DND-41 (cell line): ENCODE measurements around the gene CTNNA3.

ENCODE experiments used
- ATAC-seq: fragments of 200-7000 bp; cut with Tn5 transposase; 3 replicates; pipeline ENCODE4 v1.9.1; 2021; ENCODE audit warnings: low read depth; ENCODE audit not compliant: insufficient read depth
- DNase-seq: peaks from one replicate; pipeline ENCODE4 v3.0.0-alpha.2; 2020
- H2AFZ ChIP-seq: 2 replicates; pipeline ENCODE4 v1.6.0; 2012; ENCODE audit warnings: low read depth, low read length
- H3K27ac ChIP-seq: 2 replicates; pipeline ENCODE4 v1.5.1; 2012; ENCODE audit warnings: low read length, inconsistent platforms
- H3K27me3 ChIP-seq: fragments of 200-600 bp; sonication (generic); 2 replicates; pipeline ENCODE4 v1.6.0; 2012; ENCODE audit warnings: low read length, mild to moderate bottlenecking, inconsistent platforms; ENCODE audit not compliant: insufficient read depth, poor library complexity
- H3K36me3 ChIP-seq: 2 replicates; pipeline ENCODE4 v1.5.1; 2012; ENCODE audit warnings: low read length, inconsistent platforms; ENCODE audit not compliant: insufficient read depth
- H3K4me1 ChIP-seq: 2 replicates; pipeline ENCODE4 v1.5.1; 2012; ENCODE audit warnings: mild to moderate bottlenecking, low read length; ENCODE audit not compliant: insufficient read depth
- H3K4me2 ChIP-seq: 2 replicates; pipeline ENCODE4 v1.6.0; 2012; ENCODE audit warnings: mild to moderate bottlenecking, moderate library complexity, low read length, inconsistent platforms; ENCODE audit not compliant: insufficient read depth
- H3K4me3 ChIP-seq, 2 experiments: fragments of 200-600 bp in 1 of 2; shearing (Covaris generic) in 1 of 2; 2 replicates each; pipeline ENCODE4 v1.5.1; 2012 to 2016; ENCODE audit warnings: inconsistent platforms in 2 of 2, low read length in 2 of 2, mild to moderate bottlenecking in 2 of 2, low read depth in 1 of 2, moderate library complexity in 1 of 2
- H3K79me2 ChIP-seq: 2 replicates; pipeline ENCODE4 v1.6.0; 2012; ENCODE audit warnings: low read length, inconsistent platforms; ENCODE audit not compliant: insufficient read depth
- H3K9ac ChIP-seq: 2 replicates; pipeline ENCODE4 v1.6.0; 2012; ENCODE audit warnings: low read depth, mild to moderate bottlenecking, inconsistent platforms, low read length, moderate library complexity
- H3K9me3 ChIP-seq: 2 replicates; pipeline ENCODE4 v1.5.1; 2012; ENCODE audit warnings: low read length, moderate library complexity, mild to moderate bottlenecking, inconsistent platforms; ENCODE audit not compliant: insufficient read depth, severe bottlenecking
- H4K20me1 ChIP-seq: 2 replicates; pipeline ENCODE4 v1.6.0; 2012; ENCODE audit warnings: low read length; ENCODE audit not compliant: insufficient read depth
- EZH2 ChIP-seq: IDR thresholded peaks from 3 replicates; pipeline ENCODE4 v1.6.1; 2012; ENCODE audit warnings: borderline replicate concordance, low read depth, mild to moderate bottlenecking, moderate library complexity, low read length, inconsistent platforms; ENCODE audit not compliant: severe bottlenecking
- TF ChIP-seq, protein P1 (sequence below): IDR thresholded peaks from 2 replicates; pipeline ENCODE4 v1.5.1; 2012; ENCODE audit warnings: borderline replicate concordance, low read length, moderate library complexity, mild to moderate bottlenecking; ENCODE audit not compliant: poor library complexity, severe bottlenecking; ENCODE audit errors: extremely low read depth

Gene CTNNA3

GRCh38 chr10:66318761-66319160, 1377.2 kb downstream of the CTNNA3 start:
- ATAC-seq (no peak), DNase-seq (no peak)
- Histone ChIP-seq H3K36me3 (no peaks in the 10 kb centered on the region), H3K27ac (no peak overlapping the region), H3K9me3 (no peaks in the 10 kb centered on the region), H3K9ac (no peak overlapping the region), H3K27me3 (no peaks in the 10 kb centered on the region), H3K4me1 (no peaks in the 10 kb centered on the region), H3K4me3 (no peak overlapping the region), H3K4me2 (no peak overlapping the region), H4K20me1 (no peaks in the 10 kb centered on the region), H3K79me2 (no peaks in the 10 kb centered on the region), H2AFZ (no peak overlapping the region)
- TF ChIP-seq EZH2, result no peak
- TF ChIP-seq, protein P1, sequence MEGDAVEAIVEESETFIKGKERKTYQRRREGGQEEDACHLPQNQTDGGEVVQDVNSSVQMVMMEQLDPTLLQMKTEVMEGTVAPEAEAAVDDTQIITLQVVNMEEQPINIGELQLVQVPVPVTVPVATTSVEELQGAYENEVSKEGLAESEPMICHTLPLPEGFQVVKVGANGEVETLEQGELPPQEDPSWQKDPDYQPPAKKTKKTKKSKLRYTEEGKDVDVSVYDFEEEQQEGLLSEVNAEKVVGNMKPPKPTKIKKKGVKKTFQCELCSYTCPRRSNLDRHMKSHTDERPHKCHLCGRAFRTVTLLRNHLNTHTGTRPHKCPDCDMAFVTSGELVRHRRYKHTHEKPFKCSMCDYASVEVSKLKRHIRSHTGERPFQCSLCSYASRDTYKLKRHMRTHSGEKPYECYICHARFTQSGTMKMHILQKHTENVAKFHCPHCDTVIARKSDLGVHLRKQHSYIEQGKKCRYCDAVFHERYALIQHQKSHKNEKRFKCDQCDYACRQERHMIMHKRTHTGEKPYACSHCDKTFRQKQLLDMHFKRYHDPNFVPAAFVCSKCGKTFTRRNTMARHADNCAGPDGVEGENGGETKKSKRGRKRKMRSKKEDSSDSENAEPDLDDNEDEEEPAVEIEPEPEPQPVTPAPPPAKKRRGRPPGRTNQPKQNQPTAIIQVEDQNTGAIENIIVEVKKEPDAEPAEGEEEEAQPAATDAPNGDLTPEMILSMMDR, result no peak

DNA sequence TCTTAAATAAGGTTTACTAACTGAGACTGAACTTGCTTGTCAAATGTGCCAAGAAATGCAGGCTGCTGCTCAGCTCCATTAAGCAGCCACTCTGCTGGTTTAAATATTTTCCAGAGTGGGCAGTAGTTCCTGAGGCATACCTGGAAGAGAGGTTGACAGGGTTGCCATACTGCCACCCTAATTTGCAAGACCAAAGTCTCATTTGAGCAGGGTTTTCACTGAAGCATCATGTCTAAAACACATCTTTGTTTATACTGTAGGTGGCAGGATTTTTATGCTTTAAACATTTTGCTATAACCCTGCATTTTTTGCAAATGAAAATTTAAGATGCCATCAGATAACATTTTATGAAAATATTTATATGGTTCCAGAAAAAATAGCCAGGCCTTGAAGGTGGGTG, 1388.2 kb downstream of the CTNNA3 start:
- no peaks in the 10 kb centered on the region for H3K4me1 ChIP-seq
- no peak overlapping the region for H3K4me2 ChIP-seq
- H3K27ac ChIP-seq, result no peak overlapping the region
- H3K79me2 ChIP-seq, result no peaks in the 10 kb centered on the region
- H3K36me3 ChIP-seq, result no peaks in the 10 kb centered on the region
- no peaks in the 10 kb centered on the region for H3K9me3 ChIP-seq
- no peak for DNase-seq
- H2AFZ ChIP-seq, result no peak overlapping the region
- ATAC-seq, result no peak
- H3K4me3 ChIP-seq, result no peak overlapping the region
- H3K27me3 ChIP-seq, result no peaks in the 10 kb centered on the region
- TF ChIP-seq EZH2, result no peak
- TF ChIP-seq, protein P1, result no peak
- no peak overlapping the region for H3K9ac ChIP-seq
- no peaks in the 10 kb centered on the region for H4K20me1 ChIP-seq

- TF ChIP-seq, protein P1, result no peak
- no peak for TF ChIP-seq EZH2
- no peaks in the 10 kb centered on the region for H3K9me3 ChIP-seq
- H3K36me3 ChIP-seq, result no peaks in the 10 kb centered on the region
- H3K27ac ChIP-seq, result no peak overlapping the region
- H3K27me3 ChIP-seq, result no peaks in the 10 kb centered on the region
- H3K4me2 ChIP-seq, result no peak overlapping the region
- no peak overlapping the region for H3K9ac ChIP-seq
- no peak for ATAC-seq
- no peaks in the 10 kb centered on the region for H3K79me2 ChIP-seq
- H4K20me1 ChIP-seq, result no peaks in the 10 kb centered on the region
- H3K4me1 ChIP-seq, result no peaks in the 10 kb centered on the region
- H2AFZ ChIP-seq, result no peak overlapping the region
- H3K4me3 ChIP-seq, result no peak overlapping the region
- no peak for DNase-seq
Measured at GRCh38 chr10:66301078-66301477, 1394.9 kb downstream of the CTNNA3 start.

DNA sequence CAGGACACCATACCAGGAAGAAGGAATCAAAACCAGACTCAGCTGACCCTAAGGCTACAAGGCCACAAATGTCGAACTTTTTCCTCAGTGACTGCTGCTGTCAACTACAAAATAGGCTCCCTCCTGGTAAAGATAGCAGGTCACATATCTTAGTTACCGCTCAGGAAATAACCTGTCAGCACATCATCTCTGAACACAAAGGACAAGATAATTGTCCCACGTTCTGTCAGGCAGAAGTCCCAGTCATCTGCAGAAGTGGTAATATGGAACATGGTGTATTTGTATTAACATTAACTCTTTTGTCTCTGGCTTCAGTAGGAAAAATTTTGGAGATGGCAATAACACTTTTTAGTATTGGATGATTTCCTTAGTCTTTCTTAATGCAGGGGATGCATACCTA, 1400.4 kb downstream of the CTNNA3 start:
- no peaks in the 10 kb centered on the region for H3K27me3 ChIP-seq
- no peaks in the 10 kb centered on the region for H3K4me1 ChIP-seq
- ATAC-seq (no peak), DNase-seq (no peak)
- TF ChIP-seq EZH2, result no peak
- TF ChIP-seq, protein P1, result no peak
- H3K9me3 ChIP-seq, result no peaks in the 10 kb centered on the region
- no peak overlapping the region for H3K4me2 ChIP-seq
- H3K9ac ChIP-seq, result no peak overlapping the region
- no peaks in the 10 kb centered on the region for H3K36me3 ChIP-seq
- H4K20me1 ChIP-seq, result no peaks in the 10 kb centered on the region
- H3K27ac ChIP-seq, result no peak overlapping the region
- no peaks in the 10 kb centered on the region for H3K79me2 ChIP-seq
- H3K4me3 ChIP-seq, result no peak overlapping the region
- no peak overlapping the region for H2AFZ ChIP-seq
